SKM-1 (cell line): ENCODE data around the gene PNLDC1.

ENCODE experiments used
- DNase-seq: peaks from one replicate; lab custom pipeline; 2025; ENCODE audit not compliant: unreplicated experiment; lab: John Stamatoyannopoulos, UW

Gene PNLDC1

DNA sequence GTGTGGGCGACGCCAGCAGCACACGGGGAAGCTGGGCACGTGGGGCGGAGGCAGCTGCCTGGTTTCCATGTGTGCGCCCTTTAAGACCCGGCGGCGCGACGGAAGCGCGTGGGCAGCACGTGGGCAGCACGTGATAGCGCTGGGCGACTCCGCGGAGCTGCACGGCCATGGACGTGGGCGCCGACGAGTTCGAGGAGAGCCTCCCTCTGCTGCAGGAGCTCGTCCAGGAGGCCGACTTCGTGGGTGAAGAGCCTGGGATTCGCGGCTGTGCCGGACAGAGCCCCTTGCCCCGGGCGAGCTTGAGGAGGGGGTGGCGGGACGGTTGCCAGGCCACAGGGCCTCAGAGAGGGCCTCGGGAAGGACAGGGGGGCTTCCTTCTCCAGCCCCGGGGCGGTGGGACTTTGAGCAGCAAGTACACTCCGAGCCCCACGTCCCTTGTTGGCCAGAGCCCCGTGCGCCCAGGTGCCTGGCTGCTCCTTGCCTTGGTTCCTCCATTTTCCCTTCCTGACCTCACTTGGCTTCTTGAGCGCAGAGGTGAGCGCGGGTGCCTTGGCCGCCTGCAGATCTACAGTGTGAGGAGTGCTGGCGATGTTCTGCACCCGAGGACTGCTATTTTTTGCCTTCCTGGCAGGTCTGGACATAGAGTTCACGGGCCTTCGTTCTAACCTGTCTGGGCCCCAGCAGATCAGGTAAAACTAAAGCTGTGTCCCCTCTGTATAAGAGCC, at the start of gene PNLDC1:
TSS of gene PNLDC1 (plus strand) at position 136 of the 725 bp plus-strand sequence. CDS start at position 168, 32 bp downstream.
- DNase-seq = no peak

GRCh38 chr6:159751448-159751847, 48.6 kb upstream of the PNLDC1 start:
- no peak for DNase-seq

GRCh38 chr6:159753081-159753872, 46.8 kb upstream of the PNLDC1 start:
- DNase-seq = no peak

- no peak for DNase-seq
These were observed 45.7 kb upstream of the PNLDC1 start for GRCh38 chr6:159754401-159754800.

GRCh38 chr6:159754959-159755914, 44.8 kb upstream of the PNLDC1 start:
- DNase-seq = no peak

- no peak for DNase-seq
These were observed 43.6 kb upstream of the PNLDC1 start for GRCh38 chr6:159756508-159756907.

DNA sequence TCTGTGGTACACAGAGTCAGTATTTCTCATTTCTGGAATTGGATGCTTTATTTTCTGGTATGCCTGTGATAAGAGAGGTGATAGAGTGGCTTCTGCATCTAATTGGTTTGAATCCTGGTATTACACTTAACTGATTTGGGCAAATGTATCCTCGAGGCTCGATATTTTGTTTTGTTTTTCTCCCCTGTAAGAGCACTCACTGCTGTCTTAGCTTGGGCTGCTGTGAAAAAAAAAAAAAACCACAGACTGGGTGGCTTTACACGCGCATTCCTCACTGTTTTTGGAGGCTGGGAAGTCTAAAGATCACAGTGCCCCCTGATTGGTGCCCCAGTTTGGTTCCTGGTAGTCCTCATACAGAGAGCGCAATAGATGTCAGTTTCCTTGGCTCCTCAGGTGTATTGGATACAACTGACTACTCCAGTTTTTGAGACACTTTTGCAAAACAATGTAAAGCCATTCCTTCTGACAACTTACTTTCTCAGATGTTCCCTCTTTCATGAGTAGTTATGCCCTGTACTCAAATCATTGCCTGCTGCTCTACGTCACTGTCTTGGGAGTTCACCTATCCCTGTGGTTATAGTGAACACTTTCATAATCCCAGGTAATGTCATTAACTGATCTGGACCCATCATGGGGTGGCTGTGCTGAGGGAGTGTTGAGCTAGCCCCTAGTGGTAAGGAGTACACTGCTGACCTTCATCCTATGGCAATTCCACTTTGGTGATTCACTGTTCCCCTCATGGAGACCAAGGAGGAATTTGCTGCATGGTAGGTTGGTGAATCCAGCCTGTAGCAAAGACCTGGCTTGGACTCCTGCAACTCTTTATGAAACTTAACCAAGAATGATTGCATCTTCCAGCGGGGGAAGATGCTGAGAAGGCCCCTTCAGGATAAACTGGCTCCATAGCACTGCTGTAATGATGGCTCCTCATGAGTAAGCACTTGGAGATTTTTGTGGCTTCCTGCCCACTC, 41.8 kb upstream of the PNLDC1 start:
- DNase-seq = no peak

- DNase-seq = no peak
These were observed 40.4 kb upstream of the PNLDC1 start for GRCh38 chr6:159759645-159760044.

DNA sequence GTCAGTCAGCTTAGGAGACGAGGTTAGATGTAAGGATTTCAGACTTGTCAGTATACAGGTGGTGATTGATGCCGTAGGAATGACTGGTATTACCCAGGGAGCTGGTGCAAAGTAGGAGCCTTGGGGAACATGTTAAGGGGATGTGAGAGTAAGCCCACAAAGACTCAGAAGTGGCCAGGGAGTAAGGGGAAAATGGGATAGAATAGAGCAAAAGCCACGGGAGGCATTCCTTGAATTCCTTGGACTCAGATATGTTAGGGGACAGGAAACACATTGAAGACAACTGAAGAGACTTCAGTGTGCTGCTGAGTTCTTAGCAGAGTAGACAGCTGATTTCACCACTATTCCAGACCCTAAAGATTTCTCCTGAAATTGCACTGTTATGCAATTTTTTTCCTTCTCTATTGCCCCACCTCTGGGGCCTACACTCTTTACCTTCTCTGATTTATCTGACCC, 39.4 kb upstream of the PNLDC1 start:
- DNase-seq = no peak

- DNase-seq = no peak
These were observed 38.8 kb upstream of the PNLDC1 start for GRCh38 chr6:159761129-159761872.

GRCh38 chr6:159761873-159762680, 38.0 kb upstream of the PNLDC1 start, which contains the start of gene ACAT2:
TSS of gene ACAT2 (plus strand) at chr6:159762045. CDS start at chr6:159762088, 43 bp downstream.
- peak; percentile 92 for DNase-seq

DNA sequence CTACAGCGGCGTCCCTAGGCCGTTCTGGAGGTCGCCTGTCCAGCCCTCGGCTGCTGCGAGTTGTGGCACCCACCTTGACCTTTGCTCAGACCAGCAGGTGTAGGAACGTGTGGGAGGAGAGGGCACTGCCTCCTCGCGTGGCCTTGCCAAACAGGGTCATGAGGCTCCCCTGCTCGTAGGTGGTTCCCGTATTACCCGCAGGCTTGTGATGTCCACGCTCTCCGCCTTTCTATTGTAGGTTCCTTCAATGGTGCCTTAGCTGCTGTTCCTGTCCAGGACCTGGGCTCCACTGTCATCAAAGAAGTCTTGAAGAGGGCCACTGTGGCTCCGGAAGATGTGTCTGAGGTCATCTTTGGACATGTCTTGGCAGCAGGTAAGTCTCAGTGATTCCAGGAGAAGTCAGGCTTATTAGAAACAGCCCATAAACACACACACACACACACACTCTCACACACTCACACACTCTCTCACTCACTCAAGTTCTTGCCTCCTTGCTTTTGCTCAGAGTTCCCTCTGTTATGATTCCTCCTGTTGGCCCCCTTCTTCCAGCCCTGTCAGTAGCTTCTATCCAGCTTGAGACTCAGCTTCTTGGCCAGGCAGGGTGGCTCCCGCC, 37.3 kb upstream of the PNLDC1 start:
- DNase-seq = no peak

DNA sequence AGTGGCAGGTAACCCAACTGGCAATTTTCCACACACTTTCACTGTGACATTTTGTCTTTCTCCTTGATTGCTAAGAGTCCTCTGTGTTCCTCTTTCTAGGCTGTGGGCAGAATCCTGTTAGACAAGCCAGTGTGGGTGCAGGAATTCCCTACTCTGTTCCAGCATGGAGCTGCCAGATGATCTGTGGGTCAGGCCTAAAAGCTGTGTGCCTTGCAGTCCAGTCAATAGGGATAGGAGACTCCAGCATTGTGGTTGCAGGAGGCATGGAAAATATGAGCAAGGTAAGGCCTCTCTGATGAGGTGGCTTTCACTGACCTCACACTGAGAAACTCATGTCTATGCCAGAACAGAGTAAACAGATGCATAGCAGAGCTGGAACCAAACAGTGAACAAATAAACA, 33.2 kb upstream of the PNLDC1 start:
- DNase-seq = no peak

GRCh38 chr6:159769470-159769869, 30.6 kb upstream of the PNLDC1 start:
- no peak for DNase-seq

DNA sequence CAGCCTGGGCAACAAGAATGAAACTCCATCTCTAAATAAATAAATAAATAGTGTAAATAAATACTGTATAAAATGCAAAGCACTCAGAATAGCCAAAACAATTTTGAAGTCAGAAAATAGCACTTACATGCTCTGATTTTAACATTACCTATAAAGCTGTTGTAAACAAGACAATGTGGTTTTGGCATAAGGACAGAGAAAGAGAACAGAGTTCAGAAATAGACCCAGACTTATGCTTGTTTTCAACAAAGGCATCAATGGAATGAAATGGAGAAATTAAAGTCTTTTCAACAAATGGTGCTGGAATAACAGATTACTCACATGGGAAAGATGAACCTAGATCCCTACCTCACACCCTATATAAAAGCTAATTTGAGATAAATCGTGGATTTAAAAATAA, 27.9 kb upstream of the PNLDC1 start:
- DNase-seq = no peak

DNA sequence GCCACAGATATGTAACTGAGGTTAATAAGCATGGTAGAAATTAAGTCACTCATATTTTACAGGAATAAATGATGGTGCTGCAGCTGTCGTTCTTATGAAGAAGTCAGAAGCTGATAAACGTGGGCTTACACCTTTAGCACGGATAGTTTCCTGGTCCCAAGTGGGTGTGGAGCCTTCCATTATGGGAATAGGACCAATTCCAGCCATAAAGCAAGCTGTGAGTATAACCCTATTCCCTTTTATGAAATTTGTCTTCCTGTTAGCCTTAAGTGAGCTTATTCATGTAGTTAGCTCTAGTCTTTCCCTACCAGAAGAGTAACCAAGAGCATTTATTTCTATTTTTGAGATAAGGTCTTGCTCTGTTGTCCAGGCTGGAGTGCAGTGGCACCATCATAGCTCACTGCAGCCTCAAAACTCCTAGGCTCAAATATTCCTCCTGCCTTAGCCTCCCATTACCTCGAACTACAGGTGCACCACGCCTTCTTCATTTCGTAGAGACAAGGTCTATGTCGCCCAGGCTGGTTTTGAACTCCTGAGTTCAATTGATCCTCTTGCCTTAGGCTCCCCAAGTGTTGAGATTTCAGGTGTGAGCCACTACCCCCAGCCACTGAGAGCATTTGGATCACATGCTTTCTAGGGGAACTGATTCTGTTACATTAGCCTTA, 22.7 kb upstream of the PNLDC1 start:
- no peak for DNase-seq

DNA sequence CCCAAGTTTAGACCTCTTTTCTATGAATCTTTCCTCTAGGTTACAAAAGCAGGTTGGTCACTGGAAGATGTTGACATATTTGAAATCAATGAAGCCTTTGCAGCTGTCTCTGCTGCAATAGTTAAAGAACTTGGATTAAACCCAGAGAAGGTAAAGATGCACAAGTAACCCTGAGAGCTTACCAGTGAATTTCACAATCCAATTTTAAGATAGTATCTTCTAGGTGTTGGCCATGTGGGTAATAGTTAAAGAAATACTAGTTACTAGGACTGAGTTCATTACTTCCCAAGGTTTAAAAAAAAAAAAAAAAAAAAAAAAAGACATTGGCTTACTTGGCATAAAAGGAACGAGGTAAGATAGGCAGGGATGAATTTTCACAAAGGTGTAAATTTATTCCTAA, 21.9 kb upstream of the PNLDC1 start:
- DNase-seq = no peak
